ENCODE results near the gene SLC2A13.

The SLC2A13 gene

GRCh38 chr12:39990122-39991101 lies 115.5 kb downstream of the SLC2A13 start:
- DNase-seq (ENCODE audit: low spot score): peak; percentile 37

GRCh38 chr12:39989501-39989900 lies 116.4 kb downstream of the SLC2A13 start:
- DNase-seq (ENCODE audit: low spot score): no peak

GRCh38 chr12:39988574-39988973 lies 117.3 kb downstream of the SLC2A13 start:
- no peak for DNase-seq (ENCODE audit: low spot score)

- no peak for DNase-seq (ENCODE audit: low spot score)
These were observed 119.2 kb downstream of the SLC2A13 start for GRCh38 chr12:39986674-39987073.

- no peak for DNase-seq (ENCODE audit: low spot score)
These were observed 121.2 kb downstream of the SLC2A13 start for GRCh38 chr12:39984670-39985069.

- DNase-seq (ENCODE audit: low spot score): no peak
These were observed 130.4 kb downstream of the SLC2A13 start for GRCh38 chr12:39975374-39975918.

GRCh38 chr12:39972119-39972518 lies 133.8 kb downstream of the SLC2A13 start:
- no peak for DNase-seq (ENCODE audit: low spot score)

- no peak for DNase-seq (ENCODE audit: low spot score)
These were observed 134.5 kb downstream of the SLC2A13 start for GRCh38 chr12:39971348-39971747.

GRCh38 chr12:39966721-39967120 lies 139.2 kb downstream of the SLC2A13 start:
- no peak for DNase-seq (ENCODE audit: low spot score)

- DNase-seq (ENCODE audit: low spot score): no peak
These were observed 139.6 kb downstream of the SLC2A13 start for GRCh38 chr12:39966256-39966655.

- DNase-seq (ENCODE audit: low spot score): no peak
These were observed 146.4 kb downstream of the SLC2A13 start for GRCh38 chr12:39959467-39959866.

GRCh38 chr12:39959031-39959430 lies 146.8 kb downstream of the SLC2A13 start:
- no peak for DNase-seq (ENCODE audit: low spot score)

- peak; percentile 15 for DNase-seq (ENCODE audit: low spot score)
These were observed 147.5 kb downstream of the SLC2A13 start for GRCh38 chr12:39958377-39958776.

GRCh38 chr12:39956725-39957124 lies 149.2 kb downstream of the SLC2A13 start:
- DNase-seq (ENCODE audit: low spot score): no peak

GRCh38 chr12:39946361-39947280 lies 159.3 kb downstream of the SLC2A13 start:
- DNase-seq (ENCODE audit: low spot score): no peak

- no peak for DNase-seq (ENCODE audit: low spot score)
These were observed 168.8 kb downstream of the SLC2A13 start for GRCh38 chr12:39937119-39937518.

GRCh38 chr12:39935839-39936238 lies 170.0 kb downstream of the SLC2A13 start:
- no peak for DNase-seq (ENCODE audit: low spot score)

GRCh38 chr12:39935275-39935674 lies 170.6 kb downstream of the SLC2A13 start:
- DNase-seq (ENCODE audit: low spot score): no peak

- DNase-seq (ENCODE audit: low spot score): no peak
These were observed 174.0 kb downstream of the SLC2A13 start for GRCh38 chr12:39931857-39932256.

GRCh38 chr12:39931231-39931630 lies 174.7 kb downstream of the SLC2A13 start:
- no peak for DNase-seq (ENCODE audit: low spot score)

- no peak for DNase-seq (ENCODE audit: low spot score)
These were observed 175.8 kb downstream of the SLC2A13 start for GRCh38 chr12:39930101-39930500.

GRCh38 chr12:39928181-39928899 lies 177.5 kb downstream of the SLC2A13 start:
- no peak for DNase-seq (ENCODE audit: low spot score)

Data from iPS-NIHi11 (cell line).